ENCODE results near the gene MELK.
"Not testable (repeated sequence)": the region's sequence is repeated elsewhere in the genome, so short reads cannot be mapped to it uniquely, and the experiment has no call there.

MELK gene

DNA sequence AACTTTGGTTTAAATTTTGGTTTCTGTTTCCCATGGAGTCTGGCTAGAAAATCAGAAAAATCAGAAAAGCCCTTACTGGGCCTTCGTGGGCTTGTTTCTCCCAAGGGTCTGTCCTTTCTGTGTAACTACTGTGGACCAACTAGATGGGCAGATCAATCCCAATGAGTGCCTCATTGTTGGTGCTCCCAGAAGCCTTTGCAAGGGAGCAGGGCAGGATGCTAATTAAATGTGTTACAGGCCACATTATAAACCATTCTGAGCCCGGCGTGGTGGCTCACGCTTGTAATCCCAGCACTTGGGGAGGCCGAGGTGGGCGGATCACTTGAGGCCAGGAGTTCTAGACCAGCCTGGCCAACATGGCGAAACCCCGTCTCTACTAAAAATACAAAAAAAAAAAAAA lies 1.4 kb downstream of the MELK start:
- not testable (repeated sequence) for H4K8ac ChIP-seq (ENCODE audit: low read depth, low read length); H2BK15ac ChIP-seq (ENCODE audit: low read length); H3K23ac ChIP-seq (ENCODE audit: low read depth, low read length, poor library complexity); H3K14ac ChIP-seq (ENCODE audit: low read length); H3K4me1 ChIP-seq (ENCODE audit: control insufficient read depth in 2 of 2, insufficient read depth in 1 of 2, low read depth in 1 of 2, low read length in 2 of 2); H2BK5ac ChIP-seq (ENCODE audit: low read length); H3K18ac ChIP-seq (ENCODE audit: low read length); H3K9me3 ChIP-seq (replicated peaks in 1 of 2; ENCODE audit: control insufficient read depth in 2 of 2, insufficient read depth in 1 of 2, low read depth in 1 of 2, low read length in 2 of 2); H3K4ac ChIP-seq (ENCODE audit: low read length); H3K9ac ChIP-seq (ENCODE audit: low read depth, low read length, poor library complexity); H3K4me2 ChIP-seq (ENCODE audit: insufficient read depth, low read length, poor library complexity, severe bottlenecking); H2BK12ac ChIP-seq (ENCODE audit: low read length); H2AK5ac ChIP-seq (ENCODE audit: low read depth, low read length); H3K27ac ChIP-seq (replicated peaks; ENCODE audit: low read length); H3K27me3 ChIP-seq (ENCODE audit: control insufficient read depth in 3 of 3, insufficient read depth in 3 of 3, low read depth in 1 of 3, low read length in 3 of 3); H4K91ac ChIP-seq (ENCODE audit: low read depth, low read length, poor library complexity); H3K79me1 ChIP-seq (ENCODE audit: low read depth, low read length); DNase-seq (ENCODE audit: low spot score); H2BK120ac ChIP-seq (ENCODE audit: low read depth, low read length)
- H3K4me3 ChIP-seq (ENCODE audit: low read length in 2 of 2): peak overlapping the region; percentile 66 to 94
- H2AFZ ChIP-seq (ENCODE audit: low read length): peak overlapping the region; percentile 98
- WGBS, 2 donors (ENCODE audit: extremely low coverage in 2 of 2, insufficient read length in 2 of 2, insufficient replicate concordance in 1 of 2): no CpG with 5 or more reads among the region's 8 CpGs
- peaks cover 2 to 36% of the 10 kb centered on the region in 2 donors for H3K36me3 ChIP-seq (replicated peaks in 1 of 2; ENCODE audit: control insufficient read depth in 2 of 2, insufficient read depth in 2 of 2, low read length in 2 of 2)

DNA sequence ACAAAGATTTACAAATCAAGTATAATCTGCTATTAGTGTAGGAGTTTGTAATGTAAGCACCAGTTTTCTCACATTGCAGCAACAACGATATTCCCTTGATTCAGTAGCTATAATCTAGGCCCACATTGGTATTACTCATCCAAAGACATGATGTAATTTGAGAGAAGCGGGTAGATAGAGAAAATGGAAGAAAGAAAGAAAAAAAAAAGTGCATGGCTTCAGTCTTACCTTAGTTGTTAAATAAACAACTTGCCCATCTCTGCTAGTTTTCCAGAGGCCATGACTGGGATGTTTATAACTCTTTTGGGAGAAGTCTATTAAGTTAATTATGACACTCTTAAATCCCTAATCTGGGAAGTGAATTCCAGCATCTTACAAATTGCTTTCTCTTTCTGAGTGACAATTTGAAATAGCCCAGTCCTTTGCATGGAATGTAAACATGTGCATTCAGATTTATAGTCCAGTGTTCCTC lies 2.8 kb downstream of the MELK start:
- Histone ChIP-seq H2BK12ac (ENCODE audit: low read length) (no peak overlapping the region), H3K9me3 (replicated peaks in 1 of 2; ENCODE audit: control insufficient read depth in 2 of 2, insufficient read depth in 1 of 2, low read depth in 1 of 2, low read length in 2 of 2) (no peaks in the 10 kb centered on the region), H2AFZ (ENCODE audit: low read length) (no peak overlapping the region), H3K14ac (ENCODE audit: low read length) (no peak overlapping the region), H3K27ac (replicated peaks; ENCODE audit: low read length) (no peak overlapping the region), H2BK5ac (ENCODE audit: low read length) (no peak overlapping the region), H3K18ac (ENCODE audit: low read length) (no peak overlapping the region), H3K27me3 (ENCODE audit: control insufficient read depth in 3 of 3, insufficient read depth in 3 of 3, low read depth in 1 of 3, low read length in 3 of 3) (no peaks in the 10 kb centered on the region), H4K8ac (ENCODE audit: low read depth, low read length) (no peak overlapping the region), H3K79me1 (ENCODE audit: low read depth, low read length) (peaks cover 2% of the 10 kb centered on the region), H3K4me3 (ENCODE audit: low read length in 2 of 2) (no peak overlapping the region), H2BK15ac (ENCODE audit: low read length) (no peak overlapping the region), H4K91ac (ENCODE audit: low read depth, low read length, poor library complexity) (no peak overlapping the region), H3K4ac (ENCODE audit: low read length) (no peak overlapping the region), H3K4me1 (ENCODE audit: control insufficient read depth in 2 of 2, insufficient read depth in 1 of 2, low read depth in 1 of 2, low read length in 2 of 2) (peaks cover 2 to 5% of the 10 kb centered on the region in 2 donors), H3K9ac (ENCODE audit: low read depth, low read length, poor library complexity) (no peak overlapping the region), H2BK120ac (ENCODE audit: low read depth, low read length) (no peak overlapping the region), H3K23ac (ENCODE audit: low read depth, low read length, poor library complexity) (no peak overlapping the region), H2AK5ac (ENCODE audit: low read depth, low read length) (no peak overlapping the region), H3K36me3 (replicated peaks in 1 of 2; ENCODE audit: control insufficient read depth in 2 of 2, insufficient read depth in 2 of 2, low read length in 2 of 2) (peaks cover 2 to 49% of the 10 kb centered on the region in 2 donors), H3K4me2 (ENCODE audit: insufficient read depth, low read length, poor library complexity, severe bottlenecking) (no peak overlapping the region)
- DNase-seq (ENCODE audit: low spot score): no peak
- WGBS, 2 donors (ENCODE audit: extremely low coverage in 2 of 2, insufficient read length in 2 of 2, insufficient replicate concordance in 1 of 2): no CpG with 5 or more reads among the region's 2 CpGs

DNA sequence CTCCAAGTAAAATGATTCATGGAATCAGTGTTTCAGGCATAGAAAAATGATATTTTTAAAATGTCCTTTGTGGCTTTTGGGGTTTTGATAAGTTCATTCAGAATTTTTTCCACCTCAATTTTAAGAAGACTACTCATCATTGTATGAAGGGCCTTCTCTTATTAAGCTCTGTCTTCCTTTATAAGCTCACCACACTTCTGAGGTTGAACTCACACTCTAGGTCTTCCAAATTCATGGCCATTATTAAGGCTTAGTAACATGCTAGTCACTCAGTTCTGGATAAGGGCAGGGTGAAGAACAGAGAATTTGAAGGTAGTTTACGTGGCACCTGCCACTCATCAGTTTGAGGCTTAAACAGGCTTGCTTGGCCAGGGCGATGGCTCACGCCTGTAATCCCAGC lies 4.2 kb downstream of the MELK start:
- no peak overlapping the region for H2BK120ac ChIP-seq (ENCODE audit: low read depth, low read length)
- no peak overlapping the region for H2AFZ ChIP-seq (ENCODE audit: low read length)
- H3K9me3 ChIP-seq (replicated peaks in 1 of 2; ENCODE audit: control insufficient read depth in 2 of 2, insufficient read depth in 1 of 2, low read depth in 1 of 2, low read length in 2 of 2): no peaks in the 10 kb centered on the region
- H4K91ac ChIP-seq (ENCODE audit: low read depth, low read length, poor library complexity): no peak overlapping the region
- peaks cover 2 to 62% of the 10 kb centered on the region in 2 donors for H3K36me3 ChIP-seq (replicated peaks in 1 of 2; ENCODE audit: control insufficient read depth in 2 of 2, insufficient read depth in 2 of 2, low read length in 2 of 2)
- H3K79me1 ChIP-seq (ENCODE audit: low read depth, low read length): peaks cover 2% of the 10 kb centered on the region
- H2AK5ac ChIP-seq (ENCODE audit: low read depth, low read length): no peak overlapping the region
- H3K4me2 ChIP-seq (ENCODE audit: insufficient read depth, low read length, poor library complexity, severe bottlenecking): no peak overlapping the region
- H3K4me1 ChIP-seq (ENCODE audit: control insufficient read depth in 2 of 2, insufficient read depth in 1 of 2, low read depth in 1 of 2, low read length in 2 of 2): peaks cover 2 to 5% of the 10 kb centered on the region in 2 donors
- DNase-seq (ENCODE audit: low spot score): no peak
- H3K27ac ChIP-seq (replicated peaks; ENCODE audit: low read length): no peak overlapping the region
- WGBS, 2 donors (ENCODE audit: extremely low coverage in 2 of 2, insufficient read length in 2 of 2, insufficient replicate concordance in 1 of 2): no CpG with 5 or more reads among the region's 3 CpGs
- H3K18ac ChIP-seq (ENCODE audit: low read length): no peak overlapping the region
- no peak overlapping the region for H3K4me3 ChIP-seq (ENCODE audit: low read length in 2 of 2)
- no peak overlapping the region for H2BK5ac ChIP-seq (ENCODE audit: low read length)
- H3K23ac ChIP-seq (ENCODE audit: low read depth, low read length, poor library complexity): no peak overlapping the region
- no peak overlapping the region for H2BK15ac ChIP-seq (ENCODE audit: low read length)
- no peak overlapping the region for H3K4ac ChIP-seq (ENCODE audit: low read length)
- no peak overlapping the region for H3K9ac ChIP-seq (ENCODE audit: low read depth, low read length, poor library complexity)
- no peak overlapping the region for H4K8ac ChIP-seq (ENCODE audit: low read depth, low read length)
- H3K14ac ChIP-seq (ENCODE audit: low read length): no peak overlapping the region
- H2BK12ac ChIP-seq (ENCODE audit: low read length): no peak overlapping the region
- H3K27me3 ChIP-seq (ENCODE audit: control insufficient read depth in 3 of 3, insufficient read depth in 3 of 3, low read depth in 1 of 3, low read length in 3 of 3): no peaks in the 10 kb centered on the region

DNA sequence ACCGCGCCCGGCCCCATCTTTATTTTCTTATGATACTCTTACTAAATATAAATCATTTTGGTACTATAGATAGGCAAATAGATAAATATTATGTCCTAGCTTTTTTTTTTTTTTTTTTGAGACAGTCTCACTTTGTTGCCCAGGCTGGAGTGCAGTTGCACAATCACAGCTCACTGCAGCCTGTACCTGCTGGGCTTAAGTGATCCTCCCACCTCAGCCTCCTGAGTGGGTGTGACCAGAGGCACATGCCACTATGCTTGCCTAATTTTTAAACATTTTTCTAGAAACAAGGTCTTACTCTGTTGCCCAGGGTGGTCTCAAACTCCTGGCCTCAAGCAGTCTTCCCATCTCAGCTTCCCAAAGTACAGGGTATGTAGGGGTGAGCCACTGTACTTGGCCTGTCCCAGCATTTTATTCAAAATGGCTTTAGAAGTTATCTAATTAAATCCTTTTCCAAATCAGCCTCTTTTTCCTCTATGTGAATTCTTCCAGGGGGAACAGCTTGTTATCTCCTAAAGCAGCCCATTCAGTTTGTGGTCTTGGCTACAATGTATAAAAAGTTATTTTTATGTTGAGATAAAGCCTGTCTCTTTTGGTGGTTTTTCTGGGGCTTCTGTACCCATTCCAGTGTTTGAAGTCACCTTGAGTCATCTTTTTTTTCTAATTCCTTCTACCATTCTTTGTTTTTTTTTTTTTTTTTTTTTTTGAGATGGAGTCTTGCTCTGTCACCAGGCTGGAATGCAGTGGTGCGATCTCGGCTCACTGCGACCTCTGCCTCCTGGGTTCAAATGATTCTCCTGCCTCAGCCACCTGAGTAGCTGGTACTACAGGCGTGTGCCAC lies 12.1 kb downstream of the MELK start:
- WGBS, 2 donors (ENCODE audit: extremely low coverage in 2 of 2, insufficient read length in 2 of 2, insufficient replicate concordance in 1 of 2): no CpG with 5 or more reads among the region's 7 CpGs
- H3K36me3 ChIP-seq (replicated peaks in 1 of 2; ENCODE audit: control insufficient read depth in 2 of 2, insufficient read depth in 2 of 2, low read length in 2 of 2): peaks cover 8 to 85% of the 10 kb centered on the region in 2 donors

More for the DNA sequence above, 12.1 kb downstream of the MELK start:
- Histone ChIP-seq H3K4me1 (ENCODE audit: control insufficient read depth in 2 of 2, insufficient read depth in 1 of 2, low read depth in 1 of 2, low read length in 2 of 2) (no peaks in the 10 kb centered on the region), H3K4ac (ENCODE audit: low read length) (no peak overlapping the region), H3K9me3 (replicated peaks in 1 of 2; ENCODE audit: control insufficient read depth in 2 of 2, insufficient read depth in 1 of 2, low read depth in 1 of 2, low read length in 2 of 2) (no peaks in the 10 kb centered on the region), H4K91ac (ENCODE audit: low read depth, low read length, poor library complexity) (no peak overlapping the region), H2AK5ac (ENCODE audit: low read depth, low read length) (no peak overlapping the region), H3K4me2 (ENCODE audit: insufficient read depth, low read length, poor library complexity, severe bottlenecking) (no peak overlapping the region), H2AFZ (ENCODE audit: low read length) (no peak overlapping the region), H2BK5ac (ENCODE audit: low read length) (no peak overlapping the region), H3K18ac (ENCODE audit: low read length) (no peak overlapping the region), H3K9ac (ENCODE audit: low read depth, low read length, poor library complexity) (no peak overlapping the region), H3K27ac (replicated peaks; ENCODE audit: low read length) (no peak overlapping the region), H3K79me1 (ENCODE audit: low read depth, low read length) (peaks cover 2% of the 10 kb centered on the region), H3K14ac (ENCODE audit: low read length) (no peak overlapping the region), H3K4me3 (ENCODE audit: low read length in 2 of 2) (no peak overlapping the region), H3K23ac (ENCODE audit: low read depth, low read length, poor library complexity) (no peak overlapping the region), H2BK12ac (ENCODE audit: low read length) (no peak overlapping the region), H2BK15ac (ENCODE audit: low read length) (no peak overlapping the region), H2BK120ac (ENCODE audit: low read depth, low read length) (no peak overlapping the region), H4K8ac (ENCODE audit: low read depth, low read length) (no peak overlapping the region), H3K27me3 (ENCODE audit: control insufficient read depth in 3 of 3, insufficient read depth in 3 of 3, low read depth in 1 of 3, low read length in 3 of 3) (no peaks in the 10 kb centered on the region)
- DNase-seq (ENCODE audit: low spot score): no peak
